ENCODE measurements around the gene SHOC2.

SHOC2 gene

DNA sequence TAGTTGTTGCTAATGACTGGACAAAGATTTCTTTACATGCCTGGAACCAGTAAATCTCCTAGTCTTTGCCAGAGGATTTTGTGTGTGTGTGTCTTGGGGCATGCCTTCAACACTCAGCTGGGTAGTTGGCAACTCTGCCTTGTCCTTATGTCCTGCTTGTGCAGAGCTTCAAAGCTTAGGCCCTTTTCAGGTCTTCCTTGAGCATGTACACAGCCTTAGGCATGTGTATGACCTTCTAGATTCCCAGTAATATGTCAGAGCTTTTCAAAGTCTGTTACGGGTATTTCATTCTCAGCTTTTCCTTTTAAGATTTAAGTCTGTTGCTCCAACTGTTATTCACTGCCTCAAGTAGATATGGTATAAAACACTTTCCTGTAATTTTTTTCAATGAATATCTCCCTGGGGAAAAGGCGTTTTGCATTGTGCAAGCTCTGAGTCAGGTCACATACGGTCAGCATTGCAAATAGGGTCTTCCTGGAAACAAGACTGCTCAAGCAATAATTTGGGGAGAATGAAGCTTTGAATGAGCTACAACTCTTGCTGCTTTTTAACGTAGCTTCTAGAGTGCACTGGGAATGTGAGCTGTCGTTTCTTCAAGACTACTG, 25.5 kb downstream of the SHOC2 start:
- no peak for DNase-seq (ENCODE audit: low read depth in 2 of 2, low spot score in 1 of 2)

DNA sequence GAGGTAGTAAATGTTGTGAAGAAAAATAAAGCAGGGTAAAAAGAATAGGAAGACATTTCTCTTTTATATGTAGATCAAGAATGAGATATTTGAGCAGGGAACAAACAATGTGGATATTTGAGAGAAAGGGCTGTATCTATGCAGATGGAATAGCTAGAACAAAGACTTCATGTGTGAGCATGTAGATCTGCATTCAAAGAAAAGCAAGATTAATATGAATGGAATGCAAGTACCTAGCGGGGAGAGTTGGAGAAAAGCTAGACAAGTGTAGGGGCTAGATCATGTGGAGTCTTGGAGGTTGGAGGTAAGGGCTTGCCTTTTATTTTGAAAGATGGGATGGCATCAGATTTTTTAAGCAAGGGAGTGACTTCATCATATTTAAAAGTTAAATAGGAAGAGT, 27.1 kb downstream of the SHOC2 start:
- no peak for DNase-seq (ENCODE audit: low read depth in 2 of 2, low spot score in 1 of 2)

DNA sequence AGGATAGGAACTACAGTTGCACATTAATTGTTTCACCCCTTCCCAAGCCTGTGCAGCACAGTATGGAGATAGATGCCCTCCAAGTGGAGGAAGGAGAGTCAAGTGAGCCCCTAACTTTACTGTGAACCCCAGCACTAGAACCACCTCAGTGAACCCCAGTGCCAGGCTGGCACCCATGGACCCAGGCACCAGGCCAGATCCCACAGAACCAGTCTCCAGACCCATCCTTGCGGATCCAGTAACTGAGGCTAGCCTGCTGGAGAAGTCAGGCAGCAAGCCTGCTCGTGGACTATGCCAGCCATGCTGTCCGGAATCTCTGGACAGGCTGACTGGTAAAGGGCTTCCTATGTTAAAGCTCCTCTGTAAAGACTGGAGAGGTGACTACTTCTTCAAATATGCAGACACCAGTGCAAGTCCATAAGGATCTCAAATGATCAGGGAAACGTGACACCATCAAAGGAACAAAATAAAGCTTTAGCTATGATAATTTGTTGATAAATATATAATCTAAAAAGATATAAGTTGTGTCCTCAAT, 27.7 kb downstream of the SHOC2 start:
- no peak for DNase-seq (ENCODE audit: low read depth in 2 of 2, low spot score in 1 of 2)

DNA sequence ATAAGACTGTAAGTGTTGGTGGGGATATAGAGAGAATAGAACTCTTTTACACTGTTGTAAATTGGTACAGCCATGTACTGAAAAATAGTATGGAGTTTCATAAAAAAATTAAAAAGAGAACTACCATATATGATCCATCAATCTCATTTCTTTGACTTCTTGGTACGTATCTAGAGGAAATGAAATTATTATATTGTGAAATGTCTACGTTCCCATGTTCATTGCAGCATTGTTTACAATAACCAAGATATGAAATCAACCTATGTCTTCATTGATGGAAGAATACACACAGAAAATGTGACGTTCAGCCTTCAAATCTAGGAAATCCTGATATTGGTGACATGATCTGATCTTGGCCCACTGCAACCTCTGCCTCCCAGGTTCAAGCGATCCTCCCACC, 32.0 kb downstream of the SHOC2 start:
- no peak for DNase-seq (ENCODE audit: low read depth in 2 of 2, low spot score in 1 of 2)

DNA sequence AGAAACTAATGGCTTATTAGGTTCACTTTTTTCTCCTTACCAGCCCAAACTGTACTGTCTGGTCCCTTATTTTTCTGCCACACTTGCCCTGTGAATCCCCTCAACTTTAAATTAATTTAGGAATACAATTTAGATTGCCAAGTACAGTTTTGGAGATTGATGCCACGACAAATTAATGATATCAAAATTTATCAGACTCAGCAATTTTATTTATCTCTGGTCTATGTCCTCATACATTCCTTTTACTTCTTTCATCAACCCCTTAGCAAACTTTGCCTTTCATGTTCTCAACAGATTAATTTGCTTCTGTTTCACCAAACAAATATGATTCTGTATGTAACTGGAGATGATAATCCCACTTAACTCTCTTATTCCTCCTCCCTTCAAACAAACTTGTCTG, 38.2 kb downstream of the SHOC2 start:
- DNase-seq (ENCODE audit: low read depth in 2 of 2, low spot score in 1 of 2) = no peak

DNA sequence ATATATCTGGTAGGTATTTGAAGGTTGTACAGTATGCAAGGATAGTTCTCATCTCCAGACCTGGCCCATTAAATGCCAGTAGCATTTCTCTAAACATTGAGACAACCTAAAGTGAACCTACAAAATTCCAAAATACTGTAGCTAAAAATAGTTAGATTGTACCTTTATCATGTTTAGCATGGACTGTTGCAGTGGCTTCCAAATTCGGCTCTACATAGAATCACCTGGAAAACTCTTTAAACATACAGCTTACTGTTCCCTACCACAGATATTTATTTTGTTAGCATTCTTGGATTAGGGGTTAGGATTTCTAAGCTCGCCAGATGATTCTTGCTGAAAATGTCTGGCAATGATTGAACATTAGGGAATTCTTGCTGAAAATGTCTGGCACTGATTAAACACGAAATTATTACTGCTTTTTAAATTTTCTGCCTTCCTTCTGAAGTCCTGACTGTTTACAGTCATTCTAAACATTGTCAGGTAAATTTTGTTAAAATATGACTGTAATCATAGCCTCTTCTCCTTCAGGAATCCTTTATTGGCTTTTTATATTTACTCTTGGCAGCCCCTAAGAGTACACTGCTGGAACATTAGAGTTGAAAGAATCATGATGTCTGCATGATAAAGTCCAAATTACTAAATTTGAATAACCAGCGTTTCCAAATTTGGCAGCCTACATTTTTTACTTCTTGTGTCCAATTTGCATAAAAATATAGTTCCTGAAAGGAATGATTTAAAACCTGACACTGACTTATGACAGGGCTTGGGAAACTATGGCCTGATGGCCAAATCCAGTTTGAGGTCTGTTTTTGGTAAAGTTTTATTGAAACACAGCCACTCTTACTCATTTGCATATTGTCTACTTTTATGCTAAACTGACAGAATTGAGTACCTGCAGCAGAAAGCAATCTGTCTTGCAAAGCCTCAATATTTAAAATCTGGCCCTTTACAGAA, 40.3 kb downstream of the SHOC2 start:
- DNase-seq (ENCODE audit: low read depth in 2 of 2, low spot score in 1 of 2) = no peak

DNA sequence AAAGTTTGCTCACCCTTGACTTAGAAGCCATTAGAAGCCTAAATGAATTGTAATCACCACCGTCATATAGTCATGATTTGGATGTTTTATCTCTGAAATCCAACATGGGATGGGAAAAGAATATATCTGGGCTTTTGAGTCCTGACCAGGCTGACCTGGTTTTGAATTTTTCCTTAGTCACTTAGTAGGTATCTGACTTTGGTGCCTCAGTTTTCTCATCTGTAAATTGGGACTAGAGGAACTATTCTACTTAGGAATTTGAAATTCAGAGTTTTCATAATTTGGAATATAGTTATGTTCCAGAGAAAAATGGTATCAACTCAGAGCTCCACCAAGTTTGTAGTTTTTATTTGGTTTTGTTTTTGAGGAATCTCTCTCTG, 40.9 kb downstream of the SHOC2 start:
- no peak for DNase-seq (ENCODE audit: low read depth in 2 of 2, low spot score in 1 of 2)

DNA sequence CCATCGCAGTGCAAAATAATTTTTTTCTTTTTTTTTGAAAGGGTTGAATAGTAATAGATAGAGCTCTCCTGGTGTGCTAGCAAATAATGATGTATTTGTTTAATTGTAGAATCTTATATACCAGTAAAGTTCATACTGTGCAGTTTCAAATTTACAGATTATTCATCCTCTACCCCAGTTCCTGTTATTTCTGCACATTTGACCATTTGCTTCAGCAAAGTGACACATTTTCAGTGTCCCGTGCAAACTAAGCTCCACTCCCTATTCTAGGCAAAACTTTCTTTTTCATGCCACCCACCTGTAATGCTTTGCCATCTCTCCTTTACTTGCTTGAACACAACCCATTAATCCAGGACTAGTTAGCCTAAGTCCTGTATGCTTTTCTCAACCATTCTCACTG, 43.0 kb downstream of the SHOC2 start:
- no peak for DNase-seq (ENCODE audit: low read depth in 2 of 2, low spot score in 1 of 2)

DNA sequence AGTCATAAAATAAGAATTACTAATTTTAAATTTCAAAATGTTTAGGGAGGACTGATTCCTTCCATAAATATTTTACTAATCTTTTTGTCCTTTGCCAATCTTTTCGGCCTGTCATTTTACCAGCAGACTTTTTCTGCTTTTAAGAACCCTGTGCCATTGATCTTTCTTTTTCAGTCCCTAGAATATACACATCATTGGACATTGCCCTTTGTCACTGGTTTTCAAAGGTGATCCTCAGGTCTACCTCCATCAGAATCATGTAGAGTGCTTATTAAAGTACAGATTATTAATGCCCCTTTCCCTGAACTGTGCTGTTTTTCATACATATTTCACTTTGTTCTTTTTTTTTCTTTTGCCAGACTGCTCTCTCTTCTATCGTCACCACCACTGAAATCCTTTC, 43.8 kb downstream of the SHOC2 start:
- DNase-seq (ENCODE audit: low read depth in 2 of 2, low spot score in 1 of 2) = no peak

DNA sequence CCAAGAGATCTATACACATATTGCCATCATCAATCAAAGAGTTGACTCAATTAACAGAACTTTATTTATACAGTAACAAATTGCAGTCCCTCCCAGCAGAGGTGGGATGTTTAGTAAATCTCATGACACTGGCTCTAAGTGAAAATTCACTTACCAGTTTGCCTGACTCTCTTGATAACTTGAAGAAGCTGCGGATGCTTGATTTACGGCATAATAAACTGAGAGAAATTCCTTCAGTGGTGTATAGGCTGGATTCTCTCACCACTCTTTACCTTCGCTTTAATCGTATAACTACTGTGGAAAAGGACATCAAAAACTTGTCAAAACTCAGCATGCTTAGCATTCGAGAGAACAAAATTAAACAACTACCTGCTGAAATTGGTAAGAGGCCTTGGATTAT, 45.3 kb downstream of the SHOC2 start:
- no peak for DNase-seq (ENCODE audit: low read depth in 2 of 2, low spot score in 1 of 2)

DNA sequence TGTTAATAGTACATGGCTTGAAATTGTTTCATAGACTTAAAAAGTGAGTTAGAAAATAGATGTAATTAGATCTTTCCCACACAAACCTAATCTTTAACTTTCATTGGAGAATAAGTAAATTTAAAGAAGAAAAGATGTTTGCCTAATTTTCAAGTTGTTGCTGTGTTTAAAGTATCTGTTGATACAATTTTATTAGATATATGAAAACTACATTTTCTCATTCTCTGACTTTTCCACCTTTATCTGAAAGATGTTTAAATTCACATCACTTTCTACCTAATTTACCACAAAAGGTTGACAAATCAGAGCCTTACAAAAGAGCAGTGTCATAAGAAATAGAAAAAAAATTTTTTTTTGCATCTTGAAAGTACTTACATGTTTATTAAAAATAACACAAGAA, 45.8 kb downstream of the SHOC2 start:
- DNase-seq (ENCODE audit: low read depth in 2 of 2, low spot score in 1 of 2) = no peak

DNA sequence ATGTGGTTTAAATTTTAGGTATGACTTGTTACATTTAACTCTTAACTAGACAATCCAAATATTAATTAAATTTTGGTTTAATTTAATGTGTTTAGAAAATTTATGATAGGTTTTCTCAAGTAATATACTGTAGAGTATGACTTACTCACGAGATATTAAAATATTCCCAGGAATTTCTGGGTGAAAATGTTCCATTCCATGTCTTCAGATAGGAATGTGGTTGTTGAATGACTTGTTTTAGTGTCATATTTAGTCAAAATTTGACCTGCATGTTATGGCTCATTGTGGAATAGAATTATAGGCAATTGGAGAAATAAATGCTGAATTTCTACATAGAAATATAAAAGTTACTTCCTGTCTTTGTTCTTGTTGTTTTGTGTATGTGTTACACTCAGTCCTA, 46.7 kb downstream of the SHOC2 start:
- DNase-seq (ENCODE audit: low read depth in 2 of 2, low spot score in 1 of 2) = no peak

DNA sequence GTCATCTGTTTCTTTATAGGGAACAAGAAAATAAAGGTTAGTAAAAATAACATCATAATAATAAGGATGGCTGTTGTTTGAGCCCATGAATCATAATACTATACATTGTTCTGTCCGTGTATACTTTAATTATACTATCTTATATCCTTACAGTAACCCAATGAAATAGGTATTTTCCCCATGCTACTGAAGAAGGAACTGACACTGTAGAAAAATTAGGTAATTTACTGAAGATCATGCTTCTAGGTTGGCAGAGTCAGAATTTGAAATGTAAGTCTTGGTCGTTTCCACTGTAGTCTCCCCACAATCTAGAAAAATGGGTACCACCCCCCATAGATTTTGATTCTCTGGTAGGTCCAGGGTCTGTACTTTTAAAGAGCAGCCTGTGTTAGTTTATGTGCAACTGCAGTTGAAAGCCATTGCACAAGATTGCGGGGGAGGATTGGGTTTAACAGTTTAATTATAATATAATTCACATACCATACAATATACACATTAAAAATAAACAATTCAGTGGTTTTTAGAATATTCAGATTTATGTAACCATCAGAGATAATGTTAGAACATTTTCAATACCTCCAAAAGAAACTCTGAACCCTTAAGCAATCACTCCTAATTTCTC, 47.7 kb downstream of the SHOC2 start:
- no peak for DNase-seq (ENCODE audit: low read depth in 2 of 2, low spot score in 1 of 2)

DNA sequence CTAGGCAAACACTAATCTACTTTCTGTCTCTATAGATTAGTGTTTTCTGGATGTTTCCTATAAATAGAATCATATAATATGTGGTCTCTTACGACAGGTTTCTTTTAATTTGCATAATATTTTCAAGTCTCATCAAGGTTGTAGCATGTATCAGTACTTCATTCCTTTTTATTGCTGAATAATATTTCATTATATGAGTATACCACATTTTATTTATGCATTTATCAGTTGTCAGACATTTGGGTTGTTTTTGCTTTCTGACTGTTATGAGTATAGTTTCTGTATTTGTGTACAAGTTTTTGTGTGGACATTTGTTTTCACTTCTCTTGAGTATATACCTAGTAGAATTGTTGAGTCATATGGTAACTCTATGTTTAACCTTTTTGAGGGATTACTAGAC, 48.2 kb downstream of the SHOC2 start:
- DNase-seq (ENCODE audit: low read depth in 2 of 2, low spot score in 1 of 2) = no peak

DNA sequence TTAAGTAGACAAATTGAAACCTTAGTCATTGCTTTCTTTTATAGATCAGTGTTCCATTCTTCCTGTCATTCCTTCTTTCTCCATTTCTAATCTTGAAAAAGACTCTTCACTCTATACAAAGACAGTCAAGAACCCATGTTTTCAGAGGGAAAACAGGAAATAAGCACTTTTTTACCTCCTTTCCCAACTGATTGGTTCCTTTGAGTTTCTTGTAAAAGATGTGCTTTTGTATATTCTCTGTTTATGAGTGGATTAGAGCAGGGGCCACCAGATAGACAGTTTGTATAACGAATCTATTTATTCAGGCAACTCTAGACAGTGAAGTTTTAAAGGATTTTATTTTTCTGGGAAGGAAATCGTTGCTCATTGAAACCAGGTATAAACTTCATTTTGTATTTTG, 49.8 kb downstream of the SHOC2 start:
- DNase-seq (ENCODE audit: low read depth in 2 of 2, low spot score in 1 of 2) = no peak

DNA sequence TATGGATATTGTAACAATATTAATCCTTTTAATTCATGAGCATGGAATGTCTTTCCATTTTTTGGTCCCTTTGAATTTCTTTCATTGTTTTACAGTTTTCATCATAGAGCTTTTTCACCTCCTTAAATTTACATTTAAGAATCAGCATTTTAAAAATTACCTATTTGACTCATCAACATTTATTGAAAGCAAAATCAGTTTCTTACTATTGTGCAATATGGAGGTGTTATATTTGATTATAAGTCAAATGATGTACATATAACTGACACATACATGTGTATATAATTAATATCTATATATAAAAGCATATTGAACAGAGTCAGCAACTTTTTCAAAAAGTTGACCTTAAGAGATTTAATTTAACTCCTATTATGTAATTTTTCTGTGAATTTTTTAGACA, 52.2 kb downstream of the SHOC2 start:
- DNase-seq (ENCODE audit: low read depth in 2 of 2, low spot score in 1 of 2) = no peak

DNA sequence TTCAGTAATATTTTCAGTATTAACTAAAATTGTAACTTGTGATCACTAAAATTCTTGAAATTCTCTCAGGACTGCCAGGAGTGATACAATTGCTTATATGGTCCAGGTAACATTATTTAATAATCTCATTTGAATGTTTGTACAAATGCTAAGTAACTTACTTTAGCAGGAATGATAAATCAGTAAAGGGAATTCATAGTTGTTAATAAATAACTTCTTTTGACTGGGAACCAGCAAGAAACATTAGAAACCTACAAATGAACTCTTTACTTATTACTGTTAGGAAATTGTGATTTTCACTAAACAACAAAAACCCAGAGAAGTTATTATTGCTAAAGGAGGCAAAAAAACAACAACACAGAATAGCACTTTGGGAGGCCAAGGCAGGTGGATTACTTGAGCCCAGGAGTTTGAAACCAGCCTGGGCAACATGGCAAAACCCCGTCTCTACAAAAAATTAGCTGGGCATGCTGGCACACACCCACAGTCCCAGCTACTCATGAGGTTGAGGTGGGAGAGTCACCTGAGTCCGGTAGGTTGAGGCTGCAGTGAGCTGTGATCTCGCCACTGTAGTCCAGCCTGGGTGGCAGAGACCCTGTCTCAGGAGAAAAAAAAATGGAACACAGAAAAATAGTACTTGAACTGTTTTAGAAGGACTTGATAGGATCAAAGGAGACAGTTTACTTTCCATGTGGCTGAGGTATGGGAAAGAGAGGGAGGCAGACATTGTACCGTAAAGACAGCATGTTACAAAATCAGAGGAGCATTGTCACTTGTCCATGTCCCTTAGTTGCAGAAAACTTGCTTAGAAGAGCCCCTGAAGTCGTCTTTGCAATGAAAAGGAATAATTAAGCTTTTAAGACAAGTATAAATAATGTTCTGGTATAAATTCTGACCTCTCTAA, 53.1 kb downstream of the SHOC2 start:
- DNase-seq (ENCODE audit: low read depth in 2 of 2, low spot score in 1 of 2) = no peak

DNA sequence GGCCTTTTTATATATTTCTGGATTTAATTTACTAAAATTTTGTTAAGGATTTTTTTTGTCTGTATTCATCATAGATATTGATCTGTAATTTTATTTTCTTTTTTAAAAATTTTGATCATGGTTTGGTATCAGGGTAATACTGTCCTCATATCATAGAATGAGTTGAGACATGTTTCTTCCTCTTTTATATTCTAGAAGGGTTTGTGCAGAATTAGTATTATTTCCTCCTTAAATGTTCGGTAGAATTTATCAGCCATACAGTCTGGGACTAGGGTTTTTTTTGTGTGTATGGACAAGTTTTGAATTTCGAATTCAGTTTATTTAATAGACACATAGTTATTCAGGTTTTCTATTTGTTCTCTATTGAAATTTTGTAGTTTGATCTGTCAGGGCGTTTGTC, 54.0 kb downstream of the SHOC2 start:
- DNase-seq (ENCODE audit: low read depth in 2 of 2, low spot score in 1 of 2) = no peak

DNA sequence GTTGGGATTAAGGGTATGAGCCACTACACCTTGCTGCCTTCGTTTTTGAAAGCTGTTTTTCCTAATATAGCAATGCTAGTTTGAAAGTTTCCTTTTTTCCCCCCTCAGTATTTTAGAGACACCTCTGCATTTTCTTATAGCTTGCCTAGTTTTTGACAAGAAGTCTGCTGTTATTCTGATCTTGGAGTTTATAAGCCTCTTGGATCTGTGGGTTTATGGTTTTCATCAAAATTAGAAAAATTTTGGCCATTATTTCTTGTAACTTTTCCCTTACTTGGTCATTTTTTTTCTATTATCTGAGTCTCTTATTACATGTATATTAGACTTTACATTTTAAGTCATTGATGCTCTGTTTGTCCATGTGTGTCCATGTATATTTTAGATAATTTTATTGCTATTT, 57.2 kb downstream of the SHOC2 start:
- DNase-seq (ENCODE audit: low read depth in 2 of 2, low spot score in 1 of 2) = no peak

DNA sequence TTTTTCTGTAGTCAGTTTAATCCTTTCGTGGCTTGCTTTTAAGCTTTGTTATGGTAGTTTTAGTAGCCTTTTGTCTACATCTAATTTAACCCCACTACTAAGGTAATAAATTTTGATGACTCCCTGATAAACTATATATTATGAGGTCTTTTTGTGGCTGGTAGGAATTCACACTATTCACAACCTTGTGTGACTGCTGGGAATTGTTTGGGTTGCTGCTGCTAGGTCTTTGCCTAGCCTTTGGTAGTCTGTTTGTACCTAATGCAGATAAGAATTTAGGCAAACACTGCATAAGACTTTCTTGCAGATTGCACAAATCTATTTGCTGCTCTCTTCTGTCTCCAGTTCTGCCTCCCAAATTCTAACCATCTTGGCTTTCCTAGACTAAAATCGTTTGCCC, 58.3 kb downstream of the SHOC2 start:
- DNase-seq (ENCODE audit: low read depth in 2 of 2, low spot score in 1 of 2) = no peak

DNA sequence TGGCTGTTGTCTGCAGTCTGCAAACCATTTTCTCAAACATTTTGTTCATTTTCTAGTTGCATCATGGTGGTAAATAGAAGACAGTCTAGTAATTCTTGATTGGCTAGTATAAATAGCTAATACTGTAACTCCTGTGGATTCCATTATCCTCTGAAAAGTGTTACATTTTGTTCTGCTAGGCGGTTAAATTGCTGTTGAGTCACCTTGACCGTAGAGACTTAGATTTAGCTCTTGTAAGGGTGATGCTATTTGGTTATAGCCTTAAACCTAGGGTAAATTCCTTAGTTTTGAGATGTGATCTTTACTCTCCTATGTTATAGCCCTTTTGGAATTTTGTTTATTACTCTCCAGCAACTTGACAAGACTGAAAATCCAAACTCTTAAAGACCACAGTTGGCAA, 58.8 kb downstream of the SHOC2 start:
- no peak for DNase-seq (ENCODE audit: low read depth in 2 of 2, low spot score in 1 of 2)
